Measurements from ENCODE around the gene DDR2.
"Not testable (repeated sequence)": the region's sequence is repeated elsewhere in the genome, so short reads cannot be mapped to it uniquely, and the experiment has no call there.

The DDR2 gene

DNA sequence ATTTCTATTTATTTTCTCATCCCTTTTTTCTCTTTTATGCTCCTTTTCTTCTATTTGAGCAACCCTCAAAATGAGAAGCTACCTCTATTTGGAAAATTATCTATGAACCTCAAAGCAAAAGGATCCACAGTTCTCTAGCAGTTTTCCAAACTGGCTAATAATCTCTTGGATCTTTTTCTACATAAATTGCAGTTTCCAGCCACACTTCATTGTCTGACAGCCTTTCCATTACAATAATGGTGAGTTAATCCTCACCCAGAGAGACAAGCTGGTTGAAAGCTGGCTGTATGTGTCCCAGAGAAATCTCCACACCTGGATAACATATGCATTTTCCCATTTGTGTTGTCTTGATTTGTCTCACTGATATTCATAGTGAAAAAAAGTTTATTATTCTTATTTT is 141.7 kb downstream of the DDR2 start:
- no peak for ATAC-seq (ENCODE audit: insufficient read depth, low read depth)
- no peak overlapping the region for H3K4me3 ChIP-seq (ENCODE audit: low read depth in 1 of 2, low read length in 2 of 2)
- no peaks in the 10 kb centered on the region for H3K36me3 ChIP-seq (ENCODE audit: insufficient read depth, low read length)
- no peak overlapping the region for H3K4me2 ChIP-seq (ENCODE audit: insufficient read depth, low read length)
- peaks cover 7% of the 10 kb centered on the region for H3K27me3 ChIP-seq (ENCODE audit: insufficient read depth, low read length, poor library complexity)
- TF ChIP-seq, protein P1, sequence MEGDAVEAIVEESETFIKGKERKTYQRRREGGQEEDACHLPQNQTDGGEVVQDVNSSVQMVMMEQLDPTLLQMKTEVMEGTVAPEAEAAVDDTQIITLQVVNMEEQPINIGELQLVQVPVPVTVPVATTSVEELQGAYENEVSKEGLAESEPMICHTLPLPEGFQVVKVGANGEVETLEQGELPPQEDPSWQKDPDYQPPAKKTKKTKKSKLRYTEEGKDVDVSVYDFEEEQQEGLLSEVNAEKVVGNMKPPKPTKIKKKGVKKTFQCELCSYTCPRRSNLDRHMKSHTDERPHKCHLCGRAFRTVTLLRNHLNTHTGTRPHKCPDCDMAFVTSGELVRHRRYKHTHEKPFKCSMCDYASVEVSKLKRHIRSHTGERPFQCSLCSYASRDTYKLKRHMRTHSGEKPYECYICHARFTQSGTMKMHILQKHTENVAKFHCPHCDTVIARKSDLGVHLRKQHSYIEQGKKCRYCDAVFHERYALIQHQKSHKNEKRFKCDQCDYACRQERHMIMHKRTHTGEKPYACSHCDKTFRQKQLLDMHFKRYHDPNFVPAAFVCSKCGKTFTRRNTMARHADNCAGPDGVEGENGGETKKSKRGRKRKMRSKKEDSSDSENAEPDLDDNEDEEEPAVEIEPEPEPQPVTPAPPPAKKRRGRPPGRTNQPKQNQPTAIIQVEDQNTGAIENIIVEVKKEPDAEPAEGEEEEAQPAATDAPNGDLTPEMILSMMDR (IDR thresholded peaks at IDR 0.05; ENCODE audit: borderline replicate concordance, extremely low read depth, low read length, poor library complexity, severe bottlenecking) = no peak
- no peak for TF ChIP-seq EZH2 (IDR thresholded peaks at IDR 0.05; ENCODE audit: borderline replicate concordance, low read depth, low read length, severe bottlenecking)
- H3K4me1 ChIP-seq (ENCODE audit: insufficient read depth, low read length) = no peaks in the 10 kb centered on the region
- no peaks in the 10 kb centered on the region for H4K20me1 ChIP-seq (ENCODE audit: insufficient read depth, low read length)
- H3K9ac ChIP-seq (ENCODE audit: low read depth, low read length) = no peak overlapping the region
- no peak for DNase-seq
- no peak overlapping the region for H3K27ac ChIP-seq (ENCODE audit: low read length)
- H3K79me2 ChIP-seq (ENCODE audit: insufficient read depth, low read length) = no peaks in the 10 kb centered on the region
- H2AFZ ChIP-seq (ENCODE audit: low read depth, low read length) = no peak overlapping the region
- H3K9me3 ChIP-seq (ENCODE audit: insufficient read depth, low read length, severe bottlenecking) = no peaks in the 10 kb centered on the region

DNA sequence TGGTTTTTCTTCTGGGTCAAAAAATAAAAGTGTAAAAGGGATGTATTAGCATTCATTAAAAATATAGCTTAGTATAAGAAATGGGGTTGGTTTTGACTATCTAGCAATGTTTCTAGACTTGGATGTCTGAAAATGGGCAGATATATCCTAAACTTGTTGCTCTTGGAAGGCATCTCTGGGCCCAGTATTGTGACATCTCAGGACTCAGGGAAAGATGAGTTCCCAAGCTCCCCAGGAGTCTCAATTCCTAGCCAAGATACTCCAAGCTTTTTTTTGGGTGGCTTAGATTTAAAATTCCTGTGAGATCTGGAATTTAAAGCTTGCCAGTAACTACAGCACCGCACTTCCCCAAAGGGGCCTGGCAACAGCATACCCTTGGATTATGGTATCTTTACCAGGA is 146.8 kb downstream of the DDR2 start:
- no peak for TF ChIP-seq EZH2 (IDR thresholded peaks at IDR 0.05; ENCODE audit: borderline replicate concordance, low read depth, low read length, severe bottlenecking)
- TF ChIP-seq, protein P1 (IDR thresholded peaks at IDR 0.05; ENCODE audit: borderline replicate concordance, extremely low read depth, low read length, poor library complexity, severe bottlenecking) = no peak
- H2AFZ ChIP-seq (ENCODE audit: low read depth, low read length) = no peak overlapping the region
- no peaks in the 10 kb centered on the region for H3K79me2 ChIP-seq (ENCODE audit: insufficient read depth, low read length)
- no peak overlapping the region for H3K4me2 ChIP-seq (ENCODE audit: insufficient read depth, low read length)
- H3K9me3 ChIP-seq (ENCODE audit: insufficient read depth, low read length, severe bottlenecking) = no peaks in the 10 kb centered on the region
- no peak overlapping the region for H3K27ac ChIP-seq (ENCODE audit: low read length)
- no peaks in the 10 kb centered on the region for H3K4me1 ChIP-seq (ENCODE audit: insufficient read depth, low read length)
- ATAC-seq (ENCODE audit: insufficient read depth, low read depth) (no peak), DNase-seq (no peak)
- H3K27me3 ChIP-seq (ENCODE audit: insufficient read depth, low read length, poor library complexity) = no peaks in the 10 kb centered on the region
- no peaks in the 10 kb centered on the region for H3K36me3 ChIP-seq (ENCODE audit: insufficient read depth, low read length)
- no peaks in the 10 kb centered on the region for H4K20me1 ChIP-seq (ENCODE audit: insufficient read depth, low read length)
- H3K9ac ChIP-seq (ENCODE audit: low read depth, low read length) = no peak overlapping the region
- no peak overlapping the region for H3K4me3 ChIP-seq (ENCODE audit: low read depth in 1 of 2, low read length in 2 of 2)

DNA sequence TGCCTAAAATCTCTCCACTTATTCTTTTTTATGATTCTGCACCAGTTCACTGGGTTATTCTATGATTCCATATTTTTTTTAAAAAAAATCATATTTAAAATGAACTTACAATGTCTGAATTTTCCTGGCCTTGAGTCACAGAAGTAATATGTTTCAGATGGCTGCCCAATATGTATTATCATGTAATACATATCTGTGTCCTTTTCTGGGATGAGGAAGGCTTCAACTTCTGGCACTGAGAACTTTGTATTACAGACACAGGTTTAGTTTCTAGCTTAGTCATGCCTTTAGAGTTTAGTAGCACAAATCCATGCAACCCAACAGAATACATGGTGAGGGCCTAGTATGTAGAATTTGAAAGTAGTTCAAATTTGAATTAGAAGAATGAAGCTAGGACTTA is 150.4 kb downstream of the DDR2 start:
- no peak for TF ChIP-seq EZH2 (IDR thresholded peaks at IDR 0.05; ENCODE audit: borderline replicate concordance, low read depth, low read length, severe bottlenecking)
- TF ChIP-seq, protein P1 (IDR thresholded peaks at IDR 0.05; ENCODE audit: borderline replicate concordance, extremely low read depth, low read length, poor library complexity, severe bottlenecking) = no peak
- Histone ChIP-seq H2AFZ (ENCODE audit: low read depth, low read length) (no peak overlapping the region), H4K20me1 (ENCODE audit: insufficient read depth, low read length) (no peaks in the 10 kb centered on the region), H3K9me3 (ENCODE audit: insufficient read depth, low read length, severe bottlenecking) (no peaks in the 10 kb centered on the region), H3K27ac (ENCODE audit: low read length) (no peak overlapping the region), H3K79me2 (ENCODE audit: insufficient read depth, low read length) (no peaks in the 10 kb centered on the region), H3K27me3 (ENCODE audit: insufficient read depth, low read length, poor library complexity) (no peaks in the 10 kb centered on the region), H3K4me1 (ENCODE audit: insufficient read depth, low read length) (no peaks in the 10 kb centered on the region), H3K4me2 (ENCODE audit: insufficient read depth, low read length) (no peak overlapping the region), H3K9ac (ENCODE audit: low read depth, low read length) (no peak overlapping the region), H3K36me3 (ENCODE audit: insufficient read depth, low read length) (no peaks in the 10 kb centered on the region), H3K4me3 (ENCODE audit: low read depth in 1 of 2, low read length in 2 of 2) (no peak overlapping the region)
- DNase-seq = no peak
- ATAC-seq (ENCODE audit: insufficient read depth, low read depth) = no peak

DNA sequence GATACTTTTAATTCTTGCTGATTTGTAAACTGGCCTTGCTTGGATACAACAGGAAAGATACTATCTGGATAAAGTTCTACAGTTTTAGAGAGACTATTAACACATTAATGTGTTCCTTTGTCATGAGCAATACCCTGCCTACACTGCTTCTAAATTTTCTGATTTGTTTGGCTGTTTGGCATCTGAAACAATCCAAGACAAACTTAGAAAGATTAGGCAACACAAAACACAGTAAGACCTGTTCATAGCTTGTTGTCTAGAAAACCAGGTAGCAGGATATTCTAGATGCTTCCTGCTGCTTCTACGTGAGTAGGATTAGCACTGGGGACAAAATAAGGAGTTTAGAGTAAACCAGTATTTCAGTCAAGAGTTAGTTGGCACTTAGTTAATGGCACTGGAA is 152.7 kb downstream of the DDR2 start:
- not testable (repeated sequence) for H3K79me2 ChIP-seq (ENCODE audit: insufficient read depth, low read length); H4K20me1 ChIP-seq (ENCODE audit: insufficient read depth, low read length); DNase-seq; H3K4me3 ChIP-seq (ENCODE audit: low read depth in 1 of 2, low read length in 2 of 2); H3K4me1 ChIP-seq (ENCODE audit: insufficient read depth, low read length); H3K36me3 ChIP-seq (ENCODE audit: insufficient read depth, low read length); H3K9ac ChIP-seq (ENCODE audit: low read depth, low read length); ATAC-seq (ENCODE audit: insufficient read depth, low read depth); H3K4me2 ChIP-seq (ENCODE audit: insufficient read depth, low read length); H2AFZ ChIP-seq (ENCODE audit: low read depth, low read length); H3K27me3 ChIP-seq (ENCODE audit: insufficient read depth, low read length, poor library complexity); H3K27ac ChIP-seq (ENCODE audit: low read length); H3K9me3 ChIP-seq (ENCODE audit: insufficient read depth, low read length, severe bottlenecking)

DNA sequence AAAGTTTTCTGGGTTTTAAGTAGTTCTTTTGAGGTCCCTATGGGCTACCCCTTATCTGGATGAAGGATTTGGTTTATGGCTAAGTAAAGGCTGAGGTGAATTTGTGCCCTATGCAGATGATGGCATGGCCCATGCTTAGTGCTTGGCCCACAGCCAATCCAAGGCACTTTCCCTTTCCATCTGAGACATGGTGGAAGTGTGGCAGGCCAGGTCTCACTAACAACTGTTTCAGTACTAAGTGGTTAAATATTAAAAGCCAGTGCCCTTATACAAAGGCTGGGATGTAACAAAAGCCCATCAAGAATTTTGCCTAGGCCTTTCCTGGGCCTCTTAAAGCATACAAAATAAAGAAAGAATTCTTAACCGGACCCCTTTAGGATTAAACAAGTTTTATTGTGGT is 156.5 kb downstream of the DDR2 start:
- not testable (repeated sequence) for H3K4me3 ChIP-seq (ENCODE audit: low read depth in 1 of 2, low read length in 2 of 2); H2AFZ ChIP-seq (ENCODE audit: low read depth, low read length); DNase-seq; H3K9ac ChIP-seq (ENCODE audit: low read depth, low read length); H3K27ac ChIP-seq (ENCODE audit: low read length); H4K20me1 ChIP-seq (ENCODE audit: insufficient read depth, low read length); H3K4me2 ChIP-seq (ENCODE audit: insufficient read depth, low read length); H3K9me3 ChIP-seq (ENCODE audit: insufficient read depth, low read length, severe bottlenecking); ATAC-seq (ENCODE audit: insufficient read depth, low read depth); H3K27me3 ChIP-seq (ENCODE audit: insufficient read depth, low read length, poor library complexity); H3K36me3 ChIP-seq (ENCODE audit: insufficient read depth, low read length)
- Histone ChIP-seq H3K79me2 (ENCODE audit: insufficient read depth, low read length) (peaks cover 21% of the 10 kb centered on the region), H3K4me1 (ENCODE audit: insufficient read depth, low read length) (peaks cover 24% of the 10 kb centered on the region)

DNA sequence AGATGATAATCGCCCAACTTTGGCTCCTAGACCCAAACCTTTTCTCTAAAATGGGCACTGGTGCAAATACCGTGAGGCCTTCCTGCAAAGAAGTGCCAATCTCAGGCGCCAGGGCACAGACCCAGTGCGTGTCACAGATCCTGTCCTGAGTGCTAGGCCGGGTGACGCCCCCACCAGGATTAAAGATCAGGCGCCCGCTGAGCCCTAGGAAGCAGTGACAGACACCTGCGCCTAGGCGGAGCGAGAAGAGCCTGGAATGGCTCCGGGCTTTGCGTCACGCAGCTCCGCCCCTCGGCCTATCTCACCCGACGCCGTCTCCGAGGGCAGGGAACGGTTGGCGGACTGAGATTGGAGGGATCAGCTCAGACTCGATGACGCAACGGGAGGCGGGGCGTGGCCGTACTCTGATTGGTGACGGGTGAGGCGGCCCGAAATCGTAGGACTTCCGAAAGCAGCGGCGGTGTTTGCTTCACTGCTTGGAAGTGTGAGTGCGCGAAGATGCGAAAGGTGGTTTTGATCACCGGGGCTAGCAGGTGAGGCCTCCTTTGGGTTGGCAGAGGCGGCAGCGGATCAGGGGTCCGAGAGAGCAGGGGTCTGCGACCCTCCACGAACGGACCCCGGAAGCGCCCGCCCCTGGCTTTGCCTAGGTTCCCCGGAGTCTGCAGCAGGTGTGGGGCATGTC is 158.2 kb downstream of the DDR2 start, which contains the start of gene HSD17B7:
Gene HSD17B7, plus strand, starts transcription at position 400 of the 682 bp plus-strand sequence. Its CDS starts 99 bp downstream, at position 499.
- not testable (repeated sequence) for H3K9me3 ChIP-seq (ENCODE audit: insufficient read depth, low read length, severe bottlenecking); H4K20me1 ChIP-seq (ENCODE audit: insufficient read depth, low read length); H3K27me3 ChIP-seq (ENCODE audit: insufficient read depth, low read length, poor library complexity)
- H3K4me1 ChIP-seq (ENCODE audit: insufficient read depth, low read length) = peaks cover 24% of the 10 kb centered on the region
- ATAC-seq (ENCODE audit: insufficient read depth, low read depth) = peak; percentile 99
- peaks cover 25% of the 10 kb centered on the region for H3K79me2 ChIP-seq (ENCODE audit: insufficient read depth, low read length)
- peak within 1 kb of the TSS; percentile 82 for H2AFZ ChIP-seq (ENCODE audit: low read depth, low read length)
- peak; percentile 90 for DNase-seq
- H3K9ac ChIP-seq (ENCODE audit: low read depth, low read length) = peak within 1 kb of the TSS; percentile 55
- peak within 1 kb of the TSS; percentile 72 for H3K4me2 ChIP-seq (ENCODE audit: insufficient read depth, low read length)
- peaks cover 15% of the 10 kb centered on the region for H3K36me3 ChIP-seq (ENCODE audit: insufficient read depth, low read length)
- H3K27ac ChIP-seq (ENCODE audit: low read length) = peak within 1 kb of the TSS; percentile 76
- H3K4me3 ChIP-seq (ENCODE audit: low read depth in 1 of 2, low read length in 2 of 2) = peak within 1 kb of the TSS; percentile 21 to 67; a peak in 3 of 4 replicates

Measured in DND-41 (cell line).